Keratinocyte (primary cell): ENCODE data around the gene SPRTN. TPM values are rescaled to one million over a fixed set of nuclear protein-coding genes. Genes with fewer than 3 reads are reported as not detected.

Source experiments
- DNase-seq: peaks from one replicate; pipeline ENCODE4 v3.0.0-alpha.2; 2011; ENCODE audit warnings: low read depth, missing footprints, low spot score
- FAIRE-seq: peaks from 2 replicates; lab custom pipeline; 2011; peaks lifted over from hg19 to GRCh38; lab: Jason Lieb, UNC
- H2AFZ ChIP-seq: 2 replicates; pipeline ENCODE4 v1.6.0; 2012; ENCODE audit warnings: low read length, control low read depth, inconsistent platforms; ENCODE audit not compliant: control insufficient read depth
- H3K27ac ChIP-seq: 2 replicates; pipeline ENCODE4 v1.5.1; 2011; ENCODE audit warnings: low read length; ENCODE audit not compliant: control insufficient read depth, insufficient read depth
- H3K27me3 ChIP-seq: 3 replicates; pipeline ENCODE4 v1.6.0; 2011; ENCODE audit warnings: low read length; ENCODE audit not compliant: control insufficient read depth, insufficient read depth; ENCODE audit errors: extremely low read depth
- H3K36me3 ChIP-seq, 2 experiments: 2 replicates in 1 of 2; 3 replicates in 1 of 2; pipeline ENCODE4 v1.5.1; 2011; ENCODE audit warnings: low read length in 2 of 2, mild to moderate bottlenecking in 1 of 2; ENCODE audit not compliant: control insufficient read depth in 2 of 2, insufficient read depth in 2 of 2; ENCODE audit errors: extremely low read depth in 1 of 2
- H3K4me1 ChIP-seq: 3 replicates; pipeline ENCODE4 v1.5.1; 2011; ENCODE audit warnings: low read length; ENCODE audit not compliant: control insufficient read depth, insufficient read depth; ENCODE audit errors: extremely low read depth
- H3K4me2 ChIP-seq: 3 replicates; pipeline ENCODE4 v1.6.0; 2011; ENCODE audit warnings: low read depth, low read length; ENCODE audit not compliant: control insufficient read depth, insufficient read depth; ENCODE audit errors: extremely low read depth
- H3K4me3 ChIP-seq, 3 experiments: fragments of 200-600 bp in 1 of 3; sonication (generic) in 1 of 3; 2 replicates in 2 of 3; 3 replicates in 1 of 3; pipeline ENCODE4 v1.5.1; 2011 to 2016; ENCODE audit warnings: low read length in 3 of 3, mild to moderate bottlenecking in 3 of 3, control low read depth in 2 of 3, inconsistent platforms in 1 of 3, low read depth in 1 of 3, mixed read lengths in 1 of 3, mixed run types in 1 of 3, moderate library complexity in 1 of 3; ENCODE audit not compliant: control insufficient read depth in 2 of 3, insufficient read depth in 2 of 3; ENCODE audit errors: extremely low read depth in 1 of 3
- H3K79me2 ChIP-seq: 2 replicates; pipeline ENCODE4 v1.6.0; 2012; ENCODE audit warnings: low read length; ENCODE audit not compliant: control insufficient read depth, insufficient read depth
- H3K9ac ChIP-seq: 3 replicates; pipeline ENCODE4 v1.6.0; 2011; ENCODE audit warnings: low read length; ENCODE audit not compliant: control insufficient read depth, insufficient read depth; ENCODE audit errors: extremely low read depth
- H3K9me1 ChIP-seq: 3 replicates; pipeline ENCODE4 v1.6.0; 2011; ENCODE audit warnings: low read length; ENCODE audit not compliant: control insufficient read depth, insufficient read depth; ENCODE audit errors: extremely low read depth
- H3K9me3 ChIP-seq: 2 replicates; pipeline ENCODE4 v1.5.1; 2012; ENCODE audit warnings: low read depth, low read length; ENCODE audit not compliant: control insufficient read depth
- H4K20me1 ChIP-seq: 3 replicates; pipeline ENCODE4 v1.6.0; 2011; ENCODE audit warnings: low read length; ENCODE audit not compliant: control insufficient read depth, insufficient read depth; ENCODE audit errors: extremely low read depth
- EZH2 ChIP-seq: IDR thresholded peaks from one replicate; pipeline ENCODE4 v1.6.1; 2012; ENCODE audit warnings: inconsistent platforms, mild to moderate bottlenecking, low read length, moderate library complexity
- dilution Hi-C: fragments of 300-500 bp; cut with MboI; formaldehyde crosslinking; loops from one replicate; pipeline ENCODE4 v1.7.0; 2020; ENCODE audit warnings: low sequenced_read_pairs; ENCODE audit not compliant: extremely low pct_ligation_motif_present
- polyA plus RNA-seq, 5 experiments: library from polyadenylated mRNA; depleted of rRNA in 3 of 5; stranded (reverse) in 3 of 5; stranded (forward) in 1 of 5; unstranded in 1 of 5; fragments of >200 nt; gene quantifications; 1 replicate in 1 of 5; 2 replicates in 3 of 5; 3 replicates in 1 of 5; pipeline versions ENCODE4 v1.2.1 to v1.2.3, GENCODE V29; 2011 to 2012; ENCODE audit warnings: missing spikeins in 2 of 5, low read depth in 1 of 5, low replicate concordance in 1 of 5
- TF ChIP-seq, protein P1 (sequence below), 3 experiments: IDR thresholded peaks in 1 of 3; conservative IDR thresholded peaks in 1 of 3; optimal IDR thresholded peaks in 1 of 3; 2 replicates in 2 of 3; 3 replicates in 1 of 3; pipeline versions ENCODE3 to v1.5.1; 2011; ENCODE audit warnings: low read length in 3 of 3, mild to moderate bottlenecking in 3 of 3, moderate library complexity in 2 of 3, control low read depth in 1 of 3, inconsistent platforms in 1 of 3; ENCODE audit not compliant: insufficient read depth in 2 of 3; ENCODE audit errors: extremely low read depth in 1 of 3

SPRTN gene
- polyA plus RNA-seq, 1 donor (not counting 4 experiments of a cell fraction or from before 2014, with no cell fraction given) = 17.4 TPM

GRCh38 chr1:231357187-231357772 is 19.2 kb downstream of the SPRTN start:
- Histone ChIP-seq H3K27me3 (no peaks in the 10 kb centered on the region), H4K20me1 (no peaks in the 10 kb centered on the region), H3K9me3 (no peaks in the 10 kb centered on the region), H3K79me2 (no peaks in the 10 kb centered on the region), H3K36me3 (peaks cover 8 to 10% of the 10 kb centered on the region in 2 experiments), H2AFZ (no peak overlapping the region), H3K9ac (no peak overlapping the region), H3K4me2 (no peak overlapping the region), H3K4me1 (peaks cover 7% of the 10 kb centered on the region), H3K4me3 (no peak overlapping the region), H3K9me1 (no peaks in the 10 kb centered on the region), H3K27ac (no peak overlapping the region)
- no peak for DNase-seq
- no peak for FAIRE-seq
- dilution Hi-C loops = no loop called here
- TF ChIP-seq, protein P1, sequence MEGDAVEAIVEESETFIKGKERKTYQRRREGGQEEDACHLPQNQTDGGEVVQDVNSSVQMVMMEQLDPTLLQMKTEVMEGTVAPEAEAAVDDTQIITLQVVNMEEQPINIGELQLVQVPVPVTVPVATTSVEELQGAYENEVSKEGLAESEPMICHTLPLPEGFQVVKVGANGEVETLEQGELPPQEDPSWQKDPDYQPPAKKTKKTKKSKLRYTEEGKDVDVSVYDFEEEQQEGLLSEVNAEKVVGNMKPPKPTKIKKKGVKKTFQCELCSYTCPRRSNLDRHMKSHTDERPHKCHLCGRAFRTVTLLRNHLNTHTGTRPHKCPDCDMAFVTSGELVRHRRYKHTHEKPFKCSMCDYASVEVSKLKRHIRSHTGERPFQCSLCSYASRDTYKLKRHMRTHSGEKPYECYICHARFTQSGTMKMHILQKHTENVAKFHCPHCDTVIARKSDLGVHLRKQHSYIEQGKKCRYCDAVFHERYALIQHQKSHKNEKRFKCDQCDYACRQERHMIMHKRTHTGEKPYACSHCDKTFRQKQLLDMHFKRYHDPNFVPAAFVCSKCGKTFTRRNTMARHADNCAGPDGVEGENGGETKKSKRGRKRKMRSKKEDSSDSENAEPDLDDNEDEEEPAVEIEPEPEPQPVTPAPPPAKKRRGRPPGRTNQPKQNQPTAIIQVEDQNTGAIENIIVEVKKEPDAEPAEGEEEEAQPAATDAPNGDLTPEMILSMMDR (optimal IDR thresholded peaks at IDR 0.05 in 1 of 3, IDR thresholded peaks at IDR 0.05 in 1 of 3, conservative IDR thresholded peaks at IDR 0.05 in 1 of 3; ENCODE audit: extremely low read depth in 1 of 3, insufficient read depth in 2 of 3, low read length in 3 of 3) = no peak
- no peak for TF ChIP-seq EZH2

DNA sequence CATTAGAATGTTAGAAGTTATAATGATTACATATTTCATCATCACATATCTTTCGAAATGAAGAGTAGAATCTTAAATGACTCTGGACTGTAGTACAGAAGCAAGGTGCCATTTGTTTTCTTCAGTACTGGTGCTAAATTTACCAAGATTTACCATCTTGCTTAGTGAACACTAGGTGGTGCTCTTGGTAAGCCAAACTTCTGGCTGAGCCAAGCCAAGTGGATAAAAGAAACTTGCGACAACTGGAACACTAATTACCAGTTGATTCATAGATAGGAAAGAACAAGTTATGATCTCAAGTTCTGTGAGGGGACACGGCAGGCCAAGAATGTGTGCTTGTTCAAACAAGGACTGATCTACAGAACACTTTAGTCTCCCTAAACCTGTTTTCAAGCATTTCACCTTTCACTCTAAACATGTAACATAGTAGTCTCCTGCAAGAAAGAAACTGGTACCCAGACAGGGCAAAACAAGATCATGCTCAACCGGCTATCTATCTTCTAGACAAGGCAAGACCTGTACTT is 19.8 kb downstream of the SPRTN start:
- no peaks in the 10 kb centered on the region for H3K27me3 ChIP-seq
- H3K4me3 ChIP-seq = no peak overlapping the region
- no peaks in the 10 kb centered on the region for H4K20me1 ChIP-seq
- no peak for TF ChIP-seq EZH2
- TF ChIP-seq, protein P1 (optimal IDR thresholded peaks at IDR 0.05 in 1 of 3, IDR thresholded peaks at IDR 0.05 in 1 of 3, conservative IDR thresholded peaks at IDR 0.05 in 1 of 3; ENCODE audit: extremely low read depth in 1 of 3, insufficient read depth in 2 of 3, low read length in 3 of 3) = peak; percentile 50 to 71 (median 61)
- H3K4me1 ChIP-seq = peaks cover 7% of the 10 kb centered on the region
- H3K36me3 ChIP-seq = peaks cover 7% of the 10 kb centered on the region in 2 experiments
- FAIRE-seq = peak; percentile 96
- peak overlapping the region; percentile 67 for H3K4me2 ChIP-seq
- H3K9ac ChIP-seq = no peak overlapping the region
- dilution Hi-C loops = no loop called here
- H3K27ac ChIP-seq = peak overlapping the region; percentile 36
- H3K79me2 ChIP-seq = no peaks in the 10 kb centered on the region
- H3K9me3 ChIP-seq = no peaks in the 10 kb centered on the region
- peak; percentile 49 for DNase-seq
- no peaks in the 10 kb centered on the region for H3K9me1 ChIP-seq
- no peak overlapping the region for H2AFZ ChIP-seq
